ENCODE results near the gene PUM2. TPM values are rescaled to one million over a fixed set of nuclear protein-coding genes. Genes with fewer than 3 reads are reported as not detected.

PUM2 gene
- total RNA-seq, 4 donors from 2014 or later = 29.3 to 81.4 (median 48.2) TPM

GRCh38 chr2:20317690-20318089, 33.0 kb downstream of the PUM2 start:
- Histone ChIP-seq H3K36me3 (peaks cover 0 to 96% (median 12%) of the 10 kb centered on the region in 3 donors), H3K27ac (no peak overlapping the region), H3K4me1 (peaks cover 0 to 14% (median 0%) of the 10 kb centered on the region in 3 donors), H3K4me3 (no peak overlapping the region), H3K27me3 (no peaks in the 10 kb centered on the region), H3K9me3 (no peaks in the 10 kb centered on the region)
- DNase-seq = no peak
- TF ChIP-seq, protein P1, sequence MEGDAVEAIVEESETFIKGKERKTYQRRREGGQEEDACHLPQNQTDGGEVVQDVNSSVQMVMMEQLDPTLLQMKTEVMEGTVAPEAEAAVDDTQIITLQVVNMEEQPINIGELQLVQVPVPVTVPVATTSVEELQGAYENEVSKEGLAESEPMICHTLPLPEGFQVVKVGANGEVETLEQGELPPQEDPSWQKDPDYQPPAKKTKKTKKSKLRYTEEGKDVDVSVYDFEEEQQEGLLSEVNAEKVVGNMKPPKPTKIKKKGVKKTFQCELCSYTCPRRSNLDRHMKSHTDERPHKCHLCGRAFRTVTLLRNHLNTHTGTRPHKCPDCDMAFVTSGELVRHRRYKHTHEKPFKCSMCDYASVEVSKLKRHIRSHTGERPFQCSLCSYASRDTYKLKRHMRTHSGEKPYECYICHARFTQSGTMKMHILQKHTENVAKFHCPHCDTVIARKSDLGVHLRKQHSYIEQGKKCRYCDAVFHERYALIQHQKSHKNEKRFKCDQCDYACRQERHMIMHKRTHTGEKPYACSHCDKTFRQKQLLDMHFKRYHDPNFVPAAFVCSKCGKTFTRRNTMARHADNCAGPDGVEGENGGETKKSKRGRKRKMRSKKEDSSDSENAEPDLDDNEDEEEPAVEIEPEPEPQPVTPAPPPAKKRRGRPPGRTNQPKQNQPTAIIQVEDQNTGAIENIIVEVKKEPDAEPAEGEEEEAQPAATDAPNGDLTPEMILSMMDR (IDR thresholded peaks at IDR 0.05) = no peak
- TF ChIP-seq POLR2A (IDR thresholded peaks at IDR 0.05) = no peak
- intact Hi-C loops (cut with DNase I) = no loop called here
- 93 to 98% methylated on average over 3 of the region's 3 CpGs for WGBS, 2 donors

DNA sequence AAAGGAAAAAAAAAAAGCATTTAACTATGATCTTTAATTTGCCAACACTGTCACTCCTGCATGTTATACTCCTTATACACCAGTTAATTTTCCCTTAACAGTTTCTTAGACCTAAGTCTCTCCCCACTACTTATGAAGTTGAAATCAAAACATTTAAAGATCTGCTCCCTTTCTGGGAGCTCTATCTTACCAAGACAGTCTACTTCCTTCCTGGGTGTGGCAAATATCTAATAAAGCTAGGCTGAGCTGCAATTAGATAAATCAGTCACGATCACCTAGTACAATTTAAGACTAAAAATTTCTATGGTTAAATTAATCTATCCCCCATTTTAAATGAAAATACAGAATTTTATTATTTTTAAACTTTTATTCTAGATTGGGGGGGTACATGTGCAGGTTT, 33.4 kb downstream of the PUM2 start:
- WGBS, 2 donors = 54 to 68% methylated on average over 1 of the region's 1 CpG
- H3K4me1 ChIP-seq = peaks cover 0 to 14% (median 0%) of the 10 kb centered on the region in 3 donors
- intact Hi-C loops (cut with DNase I) = no loop called here
- peaks cover 0 to 96% (median 12%) of the 10 kb centered on the region in 3 donors for H3K36me3 ChIP-seq
- TF ChIP-seq POLR2A (IDR thresholded peaks at IDR 0.05) = no peak
- TF ChIP-seq, protein P1 (IDR thresholded peaks at IDR 0.05) = no peak
- no peak overlapping the region for H3K4me3 ChIP-seq
- H3K27me3 ChIP-seq = no peaks in the 10 kb centered on the region
- no peak for DNase-seq
- no peaks in the 10 kb centered on the region for H3K9me3 ChIP-seq
- no peak overlapping the region for H3K27ac ChIP-seq

GRCh38 chr2:20314562-20315501, 35.8 kb downstream of the PUM2 start:
- DNase-seq = no peak
- no peak overlapping the region for H3K27ac ChIP-seq
- 85 to 86% methylated on average over 4 of the region's 4 CpGs for WGBS, 2 donors
- no peak for TF ChIP-seq POLR2A (IDR thresholded peaks at IDR 0.05)
- TF ChIP-seq, protein P1 (IDR thresholded peaks at IDR 0.05) = no peak
- peaks cover 0 to 4% (median 0%) of the 10 kb centered on the region in 3 donors for H3K4me1 ChIP-seq
- no peak overlapping the region for H3K4me3 ChIP-seq
- intact Hi-C loops (cut with DNase I) = no loop called here
- H3K9me3 ChIP-seq = no peaks in the 10 kb centered on the region
- H3K27me3 ChIP-seq = no peaks in the 10 kb centered on the region
- peaks cover 0 to 100% (median 21%) of the 10 kb centered on the region in 3 donors for H3K36me3 ChIP-seq

- Histone ChIP-seq H3K4me3 (no peak overlapping the region), H3K9me3 (no peaks in the 10 kb centered on the region), H3K27ac (no peak overlapping the region), H3K27me3 (no peaks in the 10 kb centered on the region), H3K4me1 (no peaks in the 10 kb centered on the region), H3K36me3 (peaks cover 0 to 100% (median 22%) of the 10 kb centered on the region in 3 donors)
- TF ChIP-seq, protein P1 (IDR thresholded peaks at IDR 0.05) = no peak
- no peak for TF ChIP-seq POLR2A (IDR thresholded peaks at IDR 0.05)
- 86 to 87% methylated on average over 3 of the region's 3 CpGs for WGBS, 2 donors
- no peak for DNase-seq
- intact Hi-C loops (cut with DNase I) = no loop called here
Measured at GRCh38 chr2:20313659-20314058, 37.0 kb downstream of the PUM2 start.

- no peak overlapping the region for H3K4me3 ChIP-seq
- intact Hi-C loops (cut with DNase I) = no loop called here
- H3K4me1 ChIP-seq = no peaks in the 10 kb centered on the region
- no peaks in the 10 kb centered on the region for H3K27me3 ChIP-seq
- H3K36me3 ChIP-seq = peaks cover 8 to 100% (median 44%) of the 10 kb centered on the region in 3 donors
- 90% methylated on average over 2 of the region's 2 CpGs for WGBS, 2 donors
- DNase-seq = no peak
- no peaks in the 10 kb centered on the region for H3K9me3 ChIP-seq
- TF ChIP-seq POLR2A (IDR thresholded peaks at IDR 0.05) = no peak
- TF ChIP-seq, protein P1 (IDR thresholded peaks at IDR 0.05) = no peak
- no peak overlapping the region for H3K27ac ChIP-seq
Measured at GRCh38 chr2:20309001-20309400, 41.6 kb downstream of the PUM2 start.

Measured in esophagus squamous epithelium (tissue), 5 donors.